ENCODE measurements around the gene LHX5.
A peak's percentile ranks its signal among the peaks of the same experiment; 100 is the strongest.
"Not testable (repeated sequence)": the region's sequence is repeated elsewhere in the genome, so short reads cannot be mapped to it uniquely, and the experiment has no call there.

LHX5 gene

DNA sequence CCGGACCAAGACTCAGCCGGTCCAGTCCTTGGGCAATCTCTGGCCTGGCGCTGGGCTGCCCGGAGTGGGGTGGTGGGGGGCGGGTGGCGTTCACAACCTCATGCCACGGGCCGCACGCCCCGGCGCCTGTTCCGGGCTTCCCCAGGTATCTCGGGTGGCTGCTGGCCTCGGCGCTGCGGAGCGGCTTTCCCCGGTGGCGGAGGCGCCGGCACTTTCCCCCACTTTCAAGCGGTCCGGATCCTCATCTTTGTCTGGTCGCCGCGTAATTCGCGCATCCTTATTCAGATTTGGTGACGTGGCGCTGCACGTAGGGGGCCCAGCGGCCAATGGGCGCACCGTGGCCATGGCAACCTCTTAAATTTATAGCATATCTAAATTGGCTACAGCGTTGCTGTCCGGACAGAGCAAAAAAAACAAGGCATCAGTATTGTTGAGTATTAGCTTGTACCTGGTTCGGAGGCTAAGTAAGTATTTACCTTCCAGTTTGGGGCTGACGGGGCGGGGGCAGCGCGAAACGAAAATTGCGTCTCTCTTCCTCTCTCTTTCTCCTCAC lies at the start of gene LHX5:
Gene LHX5 (minus strand): TSS at position 253 of the 553 bp plus-strand sequence. CDS start 373 bp downstream, outside the sequence.
- peak within 1 kb of the TSS; percentile 38 for H3K4me3 ChIP-seq (ENCODE audit: low read depth, low read length)

DNA sequence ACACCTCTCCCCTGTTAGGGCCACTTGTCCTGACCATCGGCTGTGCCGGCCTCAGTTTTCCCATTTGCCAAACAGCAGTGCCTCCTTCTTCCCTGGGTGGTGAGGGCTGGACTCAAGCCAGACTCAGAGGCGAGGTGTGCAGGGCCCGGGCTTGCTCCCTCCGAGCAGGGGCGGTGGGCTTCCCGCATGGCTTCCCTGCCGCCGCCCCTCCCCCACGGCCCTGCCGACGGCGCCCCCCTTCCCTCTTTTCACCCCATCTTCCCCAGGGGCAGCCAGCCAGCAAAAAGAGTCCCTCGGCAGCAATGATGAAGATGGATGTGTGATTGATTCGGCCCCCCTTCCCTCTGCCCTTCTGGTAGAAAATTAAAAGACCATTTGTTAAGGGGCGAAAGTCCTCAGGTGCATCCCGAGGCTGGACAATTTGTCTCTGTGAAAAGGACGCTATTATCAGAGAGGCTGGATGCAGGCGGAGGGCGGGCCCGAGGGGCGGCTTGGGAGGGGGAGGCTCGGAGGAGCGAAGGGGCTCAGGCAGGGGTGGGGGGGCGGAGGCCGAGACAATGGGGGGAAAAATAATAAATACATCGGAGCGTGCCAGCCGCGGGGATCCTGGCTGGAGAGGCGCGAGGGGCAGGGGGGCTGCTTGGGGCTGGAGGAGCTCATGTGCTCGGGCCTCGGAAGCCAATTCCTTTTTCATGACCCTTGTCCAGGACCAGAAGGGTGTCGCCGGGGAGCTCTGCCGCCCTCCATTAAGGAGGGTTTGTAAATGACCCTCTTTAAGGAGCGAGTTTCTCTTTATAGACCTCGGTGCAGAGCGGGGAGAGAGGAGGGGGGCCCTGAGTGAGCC lies 48.0 kb upstream of the LHX5 start:
- H3K4me3 ChIP-seq (ENCODE audit: low read depth, low read length): no peak overlapping the region

DNA sequence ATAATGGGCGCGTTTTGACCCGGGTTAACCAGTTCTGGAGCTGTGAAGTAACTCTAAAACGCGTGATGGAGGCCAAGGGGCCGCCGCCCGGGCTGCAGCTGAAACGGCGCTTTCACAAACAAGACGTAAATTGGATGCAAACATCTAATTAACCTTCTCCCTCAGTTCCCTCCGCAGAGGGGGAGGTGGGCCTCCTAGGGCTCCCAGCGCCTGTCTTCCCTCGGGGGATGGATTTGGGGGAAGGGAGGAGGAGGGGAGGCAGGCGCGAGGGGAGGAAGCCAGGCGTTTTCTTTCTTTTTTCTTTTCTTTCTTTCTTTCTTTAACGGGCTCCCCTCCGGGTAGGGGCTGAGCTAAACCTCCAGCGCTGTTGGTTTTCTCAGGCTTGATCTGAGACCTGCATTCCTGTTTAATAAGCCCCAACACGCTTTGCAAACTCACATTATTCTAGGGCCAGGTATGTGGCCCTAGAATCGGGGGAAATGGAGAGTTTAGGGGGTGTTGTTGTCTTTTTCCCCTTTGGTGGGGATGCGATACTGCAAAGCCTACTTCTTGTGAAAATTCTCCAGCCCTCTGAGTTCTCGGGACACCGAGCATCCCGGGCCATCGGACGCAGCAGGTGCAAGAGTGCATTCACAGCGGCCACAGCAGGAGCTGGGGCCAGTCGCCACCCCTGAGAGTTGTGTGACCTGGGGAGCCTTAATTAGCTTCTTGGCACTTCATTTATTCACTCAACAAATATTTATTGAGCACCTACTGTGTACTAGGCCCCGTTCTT lies 43.6 kb upstream of the LHX5 start:
- peak overlapping the region; percentile 25 for H3K4me3 ChIP-seq (ENCODE audit: low read depth, low read length)

DNA sequence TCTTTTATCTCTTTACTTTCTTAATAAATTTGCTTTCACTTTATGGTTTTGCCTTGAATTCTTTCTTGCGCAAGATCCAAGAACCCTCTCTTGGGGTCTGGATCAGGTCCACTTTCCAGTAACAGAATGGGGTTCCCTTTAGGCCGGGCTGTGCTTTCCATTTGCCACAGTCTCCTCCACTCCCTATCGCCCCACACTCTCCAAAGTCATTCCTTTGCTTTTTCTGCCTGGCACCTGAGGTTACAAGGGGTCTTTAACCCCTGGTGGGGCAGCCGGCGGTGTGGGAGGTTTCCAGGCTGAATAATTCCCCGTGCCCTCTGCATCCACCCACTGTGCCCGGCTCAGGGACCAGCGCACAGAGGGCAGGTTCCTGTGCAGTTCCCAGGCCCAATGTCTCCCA lies 42.9 kb upstream of the LHX5 start:
- H3K4me3 ChIP-seq (ENCODE audit: low read depth, low read length): no peak overlapping the region

DNA sequence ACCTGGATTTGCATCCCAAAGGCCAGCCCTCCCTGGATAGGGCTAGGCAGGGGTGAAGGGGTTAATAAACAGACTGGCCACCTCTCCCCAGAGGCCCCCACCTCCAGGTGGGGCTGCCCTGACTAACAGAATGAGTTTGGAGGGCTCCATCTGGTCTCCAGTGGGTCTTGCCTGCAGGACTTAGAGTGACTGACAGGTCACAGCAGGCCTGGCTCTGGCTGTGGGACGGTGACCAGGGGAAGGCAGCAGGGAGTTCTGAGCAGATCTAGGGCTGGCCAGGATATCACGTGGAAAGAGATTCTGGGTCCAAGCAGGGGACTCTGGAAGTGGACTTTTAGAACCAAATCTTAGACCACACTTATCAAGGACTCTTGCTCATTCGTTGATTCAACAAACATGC lies 40.9 kb upstream of the LHX5 start:
- H3K4me3 ChIP-seq (ENCODE audit: low read depth, low read length): no peak overlapping the region

DNA sequence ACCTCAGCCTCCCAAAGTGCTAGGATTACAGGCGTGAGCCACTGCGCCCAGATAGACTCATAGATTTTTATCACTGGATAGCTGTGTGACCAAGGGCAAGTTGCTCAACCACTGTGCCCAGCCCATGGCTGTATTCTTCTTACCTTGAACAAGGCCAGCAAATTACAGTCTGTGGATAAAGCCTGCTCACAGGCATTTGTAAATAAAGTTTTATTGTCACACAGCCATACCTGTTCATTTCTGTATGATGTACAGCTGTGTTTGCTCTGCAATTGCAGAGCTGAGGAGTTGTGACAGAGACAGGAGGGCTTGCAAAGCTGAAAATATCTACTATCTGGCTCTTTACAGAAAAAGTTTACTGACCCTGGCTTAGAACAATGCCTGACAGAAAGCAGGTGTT lies 35.2 kb upstream of the LHX5 start:
- no peak overlapping the region for H3K4me3 ChIP-seq (ENCODE audit: low read depth, low read length)

DNA sequence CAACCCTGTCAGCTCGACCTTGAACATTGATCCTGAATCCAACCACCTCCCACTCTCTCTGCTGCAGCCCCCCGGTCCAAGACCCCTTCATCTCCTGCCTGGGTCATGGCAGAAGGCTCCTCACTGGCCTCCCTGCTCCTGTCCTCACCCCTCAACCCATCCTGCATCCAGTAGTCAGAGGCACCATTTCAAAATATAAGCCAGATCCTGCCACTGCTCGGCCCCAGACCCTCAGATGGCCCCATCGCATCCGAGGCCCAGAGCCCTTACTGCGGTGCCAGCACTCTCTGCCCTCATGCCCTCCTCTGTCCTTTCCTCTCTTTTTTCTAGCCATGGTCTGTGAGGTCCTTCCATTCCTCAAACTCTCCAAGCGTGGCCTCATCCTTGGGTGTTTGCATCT lies 34.3 kb upstream of the LHX5 start:
- H3K4me3 ChIP-seq (ENCODE audit: low read depth, low read length): no peak overlapping the region

DNA sequence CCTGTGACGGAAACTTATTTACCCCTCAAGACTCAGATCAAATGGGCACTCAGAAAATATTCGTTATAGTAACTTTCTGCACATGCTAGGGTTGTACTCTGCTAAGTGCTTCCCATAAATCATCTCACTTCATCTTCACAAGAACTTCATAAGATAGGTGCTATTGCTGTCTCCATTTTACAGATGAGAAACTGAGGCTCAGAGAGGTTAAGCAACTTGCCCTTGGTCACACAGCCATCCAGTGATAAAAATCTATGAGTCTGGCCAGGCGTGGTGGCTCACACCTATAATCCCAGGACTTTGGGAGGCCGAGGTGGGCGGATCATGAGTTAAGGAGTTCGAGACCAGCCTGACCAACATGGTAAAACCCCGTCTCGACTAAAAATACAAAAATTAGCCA lies 33.2 kb upstream of the LHX5 start:
- H3K4me3 ChIP-seq (ENCODE audit: low read depth, low read length): no peak overlapping the region

DNA sequence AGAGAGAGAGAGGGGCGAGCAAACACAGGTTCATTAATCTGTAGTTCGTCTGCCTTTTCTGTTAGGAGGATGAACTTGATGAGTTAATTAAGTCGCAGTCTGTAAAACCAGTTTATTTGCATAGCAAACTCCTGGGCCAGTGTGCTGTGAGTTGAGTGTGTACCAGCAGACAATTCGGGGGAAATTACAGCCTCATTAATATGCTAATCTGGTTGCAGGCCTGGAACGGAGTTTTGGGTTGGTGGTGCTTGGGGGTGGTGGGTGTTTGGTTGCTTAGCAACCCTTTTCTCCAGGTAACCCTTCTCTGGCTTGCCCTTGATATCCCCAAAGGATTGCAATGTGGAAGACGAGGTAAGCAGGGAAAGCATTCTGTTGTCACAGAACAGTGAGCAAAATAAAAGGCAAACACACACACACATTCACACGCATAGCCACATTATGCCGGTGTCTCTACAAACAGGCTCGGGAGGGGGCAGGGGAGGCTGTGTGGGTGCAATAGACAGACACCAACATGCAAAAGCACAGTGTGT lies 29.2 kb upstream of the LHX5 start:
- no peak overlapping the region for H3K4me3 ChIP-seq (ENCODE audit: low read depth, low read length)

DNA sequence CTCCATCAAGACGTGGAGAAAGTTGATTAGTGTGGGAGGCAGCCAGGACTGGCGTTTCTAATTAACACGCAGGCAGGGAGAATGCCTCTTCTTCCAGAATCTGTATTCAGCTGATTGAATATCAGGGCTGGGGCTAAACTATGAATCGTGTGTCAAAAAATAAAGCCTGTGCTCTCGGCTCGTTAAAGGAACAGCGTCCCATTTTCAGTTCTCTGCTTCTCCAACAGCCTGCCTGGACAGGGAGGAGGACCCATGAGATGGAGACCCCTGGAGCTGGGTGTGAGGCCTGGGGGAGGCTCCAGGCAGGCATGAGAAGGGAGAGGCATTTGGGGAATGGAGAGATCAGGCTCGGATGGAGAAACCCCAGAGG lies 28.6 kb upstream of the LHX5 start:
- H3K4me3 ChIP-seq (ENCODE audit: low read depth, low read length): no peak overlapping the region

DNA sequence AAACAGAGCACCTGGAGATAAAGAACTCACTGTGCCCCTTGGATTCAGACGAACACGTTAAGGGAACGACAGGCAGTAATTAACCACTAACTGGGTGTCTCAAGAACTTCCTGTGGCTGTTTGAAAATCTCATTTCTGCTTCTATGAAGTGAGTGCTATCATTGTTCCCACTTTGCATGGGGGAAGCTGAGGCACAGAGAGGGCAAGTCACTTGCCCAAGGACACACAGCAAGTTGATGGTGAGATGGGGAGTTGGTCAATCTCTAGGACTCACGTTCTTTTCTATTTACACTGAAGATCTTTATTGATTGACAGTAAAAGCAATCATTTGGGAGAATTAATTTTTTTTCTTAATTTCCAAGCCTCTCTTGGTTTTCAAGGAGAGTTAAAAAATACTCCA lies 26.8 kb upstream of the LHX5 start:
- no peak overlapping the region for H3K4me3 ChIP-seq (ENCODE audit: low read depth, low read length)

DNA sequence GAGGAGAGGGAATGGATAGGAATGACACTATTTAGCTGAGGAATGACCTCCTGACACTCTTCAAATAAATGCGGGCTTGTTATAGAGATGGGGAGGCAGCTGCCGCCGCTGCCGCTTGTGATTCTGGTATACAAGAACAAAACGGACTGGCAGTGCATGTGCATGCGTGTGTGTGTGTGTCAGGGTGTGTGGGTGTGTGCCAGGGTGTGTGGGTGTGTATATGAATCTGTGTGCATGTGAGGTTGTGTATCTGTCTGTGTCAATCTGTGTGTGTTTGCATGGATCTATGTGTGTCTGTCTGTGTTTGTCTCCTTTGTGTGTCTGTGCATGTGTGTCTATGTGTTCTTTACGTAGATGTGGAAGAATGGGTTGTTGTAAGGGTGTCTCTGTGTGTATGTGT lies 26.0 kb upstream of the LHX5 start:
- H3K4me3 ChIP-seq (ENCODE audit: low read depth, low read length): no peak overlapping the region

DNA sequence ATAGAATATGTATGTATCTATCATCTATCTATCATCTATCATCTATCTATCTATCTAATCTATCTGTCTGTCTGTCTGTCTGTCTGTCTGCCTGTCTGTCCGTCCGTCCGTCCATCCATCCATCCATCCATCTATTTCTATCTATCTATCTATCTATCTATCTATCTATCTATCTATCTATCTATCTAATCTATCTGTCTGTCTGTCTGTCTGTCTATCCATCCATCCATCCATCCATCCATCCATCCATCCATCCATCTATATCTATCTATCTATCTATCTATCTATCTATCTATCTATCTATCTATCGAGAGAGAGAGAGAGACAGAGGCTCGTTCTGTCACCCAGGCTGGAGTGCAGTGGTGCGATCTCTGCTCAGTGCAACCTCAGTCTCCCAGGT lies 24.3 kb upstream of the LHX5 start:
- not testable (repeated sequence) for H3K4me3 ChIP-seq (ENCODE audit: low read depth, low read length)

DNA sequence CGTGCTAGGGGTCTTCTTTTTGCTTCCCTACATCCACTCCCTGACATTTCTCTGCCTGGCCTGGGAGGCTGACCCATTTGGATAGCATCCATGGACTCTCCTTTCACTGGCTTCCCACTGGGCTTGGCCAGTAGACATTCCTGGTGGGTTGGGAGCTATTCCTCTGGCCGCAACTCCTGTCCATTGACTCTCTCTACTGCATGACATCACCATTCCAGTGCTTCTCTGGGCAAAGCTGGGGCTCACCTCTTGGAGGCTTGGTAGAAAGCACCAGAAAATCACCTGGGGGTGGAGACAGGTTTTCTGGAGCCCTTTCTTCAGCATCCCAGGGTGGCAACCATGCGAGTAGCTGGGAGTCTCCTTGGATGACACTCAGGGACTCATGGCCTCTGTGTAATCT lies 16.7 kb upstream of the LHX5 start:
- H3K4me3 ChIP-seq (ENCODE audit: low read depth, low read length): no peak overlapping the region

DNA sequence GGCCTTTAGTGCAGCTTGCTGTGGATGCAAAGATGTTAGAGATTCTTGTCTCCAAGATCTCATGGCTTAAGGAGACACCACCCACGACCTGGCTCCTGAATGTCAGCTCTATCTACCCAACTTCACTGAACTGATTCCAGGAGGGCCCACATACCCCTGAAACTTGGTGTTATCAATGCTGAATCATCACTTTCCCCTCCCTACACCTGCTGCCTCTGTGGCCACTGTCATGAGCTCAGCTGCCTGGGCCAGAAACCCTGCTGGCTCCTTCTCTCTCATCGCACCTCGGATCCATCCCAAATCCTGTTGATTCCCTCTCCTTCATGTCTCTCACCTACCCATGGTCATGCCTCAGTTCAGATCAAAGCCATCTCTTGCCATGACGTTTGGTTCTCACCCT lies 15.1 kb upstream of the LHX5 start:
- no peak overlapping the region for H3K4me3 ChIP-seq (ENCODE audit: low read depth, low read length)

DNA sequence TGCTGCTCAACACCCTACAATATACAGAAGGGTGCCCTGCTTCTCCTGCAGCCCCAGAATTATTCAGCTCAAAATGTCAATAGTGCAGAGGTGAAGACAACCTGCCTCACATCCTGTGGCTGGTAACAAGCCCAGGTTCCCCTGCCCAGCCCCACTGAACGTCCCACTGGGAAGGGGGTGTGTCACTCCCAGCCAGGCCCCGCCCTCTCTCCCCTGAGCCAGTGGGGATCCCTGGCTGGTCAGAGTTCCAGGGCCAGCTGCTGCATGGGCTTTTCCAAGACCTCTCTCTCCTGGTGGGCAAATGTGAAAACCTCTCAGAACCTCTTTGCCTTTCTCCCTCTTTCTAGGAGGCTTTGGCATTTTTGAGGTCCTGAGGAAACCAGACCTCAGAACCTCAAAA lies 13.7 kb upstream of the LHX5 start:
- H3K4me3 ChIP-seq (ENCODE audit: low read depth, low read length): no peak overlapping the region

DNA sequence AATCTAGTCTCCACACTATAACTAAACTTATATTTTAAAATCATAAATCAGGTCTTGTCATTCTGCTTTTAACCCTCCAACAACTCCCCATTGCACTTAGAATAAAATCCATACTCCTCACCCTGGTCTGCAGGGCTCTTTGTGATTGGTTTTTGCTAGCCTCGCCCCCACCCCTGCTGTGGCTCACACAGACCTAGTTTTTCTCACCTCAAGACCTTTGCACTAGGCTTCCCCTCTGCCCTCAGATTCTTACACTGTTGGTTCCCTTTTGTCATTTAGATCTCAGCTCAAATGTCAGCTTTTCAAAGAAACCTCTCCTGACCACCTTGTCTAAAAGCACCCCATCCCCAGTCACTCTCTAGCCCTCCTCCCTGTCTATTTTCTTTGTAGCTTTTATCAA lies 10.7 kb upstream of the LHX5 start:
- H3K4me3 ChIP-seq (ENCODE audit: low read depth, low read length): no peak overlapping the region

DNA sequence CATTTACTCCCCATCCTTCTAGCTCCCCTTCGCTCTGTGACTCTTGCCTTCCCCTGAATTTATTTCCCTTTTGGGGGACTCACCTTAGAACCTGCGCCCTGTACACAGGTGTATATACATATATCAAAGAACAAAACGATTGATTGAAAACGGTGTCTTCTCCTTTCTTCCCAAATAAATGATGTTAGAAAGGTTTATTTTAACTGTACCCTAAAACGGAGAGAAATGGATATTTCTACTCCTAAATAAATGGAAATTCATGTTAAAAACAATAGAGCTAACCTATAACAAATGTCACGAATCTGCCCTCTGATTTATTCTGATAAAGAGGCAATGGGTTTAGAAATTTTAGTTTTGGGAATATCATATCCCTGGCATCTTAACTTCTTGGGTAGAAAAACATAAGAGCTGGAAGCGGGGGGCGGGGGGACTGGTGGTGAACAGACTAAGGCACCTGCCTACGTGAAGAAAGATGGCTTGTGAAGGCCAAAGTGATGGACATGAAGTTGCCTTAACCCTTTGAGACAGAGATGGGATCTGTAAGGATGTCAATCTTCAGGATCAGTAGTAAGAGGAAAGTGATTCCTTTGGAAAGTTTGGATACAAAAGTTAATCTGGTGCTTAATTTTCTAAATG lies 8.8 kb upstream of the LHX5 start:
- H3K4me3 ChIP-seq (ENCODE audit: low read depth, low read length): no peak overlapping the region

DNA sequence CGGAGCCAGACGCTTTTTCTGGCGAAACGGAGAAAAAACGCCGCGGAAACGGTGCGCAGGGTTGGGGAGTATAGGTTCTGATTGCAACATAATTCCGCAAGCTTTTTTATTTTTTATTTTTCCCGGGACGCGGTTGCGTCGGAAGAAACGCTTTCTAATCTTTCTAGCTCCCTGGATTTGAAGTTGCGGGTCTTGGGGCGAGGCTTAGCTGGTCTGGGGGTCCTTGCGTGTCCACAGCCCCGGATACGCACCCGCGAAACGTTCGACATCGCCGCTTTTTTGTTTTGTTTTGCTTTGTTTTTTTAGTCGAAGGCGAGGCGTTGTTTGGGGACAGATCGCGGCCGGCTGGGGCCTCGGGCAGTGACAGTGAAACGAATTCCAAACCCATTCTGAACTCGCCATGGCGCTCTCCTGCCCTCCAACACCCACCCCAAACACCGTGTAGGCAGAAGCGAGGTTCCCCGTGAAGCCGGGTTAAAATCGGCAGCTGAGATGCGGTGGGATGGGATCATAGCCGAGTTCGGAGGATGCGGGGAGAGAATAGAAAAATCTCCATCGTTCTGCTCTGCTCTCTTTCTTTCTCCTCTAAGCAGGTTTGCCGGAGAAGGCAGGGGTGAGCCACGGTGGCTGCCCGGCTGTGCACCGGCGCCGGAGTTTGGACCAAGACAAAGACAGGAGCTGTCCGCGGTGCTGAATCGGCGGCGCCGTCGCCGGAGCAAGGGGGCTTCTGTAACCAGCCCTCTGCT lies 8.1 kb upstream of the LHX5 start:
- H3K4me3 ChIP-seq (ENCODE audit: low read depth, low read length): peak overlapping the region; percentile 20

DNA sequence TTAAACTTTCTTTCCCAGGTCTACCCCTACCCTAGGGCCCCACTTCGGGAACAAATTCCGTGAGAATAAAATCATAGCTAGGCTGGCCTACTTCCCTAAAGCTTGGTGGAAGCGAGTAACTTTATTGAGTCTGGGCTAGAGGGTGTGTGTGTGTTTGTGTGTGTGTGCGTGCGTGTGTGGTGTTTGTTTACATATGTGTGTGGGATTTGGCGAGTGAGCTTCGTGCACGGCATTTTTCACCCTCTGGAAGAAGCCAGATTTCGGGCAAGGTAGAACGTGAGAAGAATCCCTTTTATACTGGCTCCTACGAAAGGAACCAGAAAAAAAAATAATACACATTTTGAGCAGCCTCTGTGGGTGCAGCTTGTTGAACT lies 7.5 kb upstream of the LHX5 start:
- no peak overlapping the region for H3K4me3 ChIP-seq (ENCODE audit: low read depth, low read length)
